ENCODE measurements around the gene ZNF319. TPM values are rescaled to one million over a fixed set of nuclear protein-coding genes. Genes with fewer than 3 reads are reported as not detected.

ZNF319 gene
- total RNA-seq, 1 donor from 2014 or later, result 14.9 TPM

GRCh38 chr16:57971848-57972247 is 28.6 kb downstream of the ZNF319 start:
- no peaks in the 10 kb centered on the region for H3K36me3 Mint-ChIP-seq (ENCODE audit: unreplicated experiment)

GRCh38 chr16:57970970-57971369 is 29.5 kb downstream of the ZNF319 start, which contains the start of gene CNGB1:
Gene CNGB1, minus strand, starts transcription at chr16:57971128. Its CDS starts 3,842 bp downstream, at chr16:57967286.
- H3K27me3 Mint-ChIP-seq (ENCODE audit: unreplicated experiment), result peaks cover 38% of the 10 kb centered on the region
- no peak within 1 kb of the TSS for H3K4me3 Mint-ChIP-seq (ENCODE audit: unreplicated experiment)
- TF ChIP-seq CTCF (IDR thresholded peaks at IDR 0.05), result no peak
- DNase-seq (ENCODE audit: extremely low spot score, unreplicated experiment), result no peak
- H3K36me3 Mint-ChIP-seq (ENCODE audit: unreplicated experiment), result no peaks in the 10 kb centered on the region
- no peaks in the 10 kb centered on the region for H3K4me1 Mint-ChIP-seq (ENCODE audit: unreplicated experiment)
- H3K9me3 Mint-ChIP-seq (ENCODE audit: unreplicated experiment), result no peaks in the 10 kb centered on the region
- no peak within 1 kb of the TSS for H3K27ac Mint-ChIP-seq (ENCODE audit: unreplicated experiment)

More at GRCh38 chr16:57971848-57972247, 28.6 kb downstream of the ZNF319 start:
- no peak for TF ChIP-seq CTCF (IDR thresholded peaks at IDR 0.05)
- Mint-ChIP-seq H3K4me3 (ENCODE audit: unreplicated experiment) (no peak overlapping the region), H3K4me1 (ENCODE audit: unreplicated experiment) (no peaks in the 10 kb centered on the region), H3K9me3 (ENCODE audit: unreplicated experiment) (no peaks in the 10 kb centered on the region), H3K27me3 (ENCODE audit: unreplicated experiment) (peaks cover 38% of the 10 kb centered on the region), H3K27ac (ENCODE audit: unreplicated experiment) (no peak overlapping the region)
- DNase-seq (ENCODE audit: extremely low spot score, unreplicated experiment), result no peak

- H3K4me1 Mint-ChIP-seq (ENCODE audit: unreplicated experiment), result no peaks in the 10 kb centered on the region
- no peak overlapping the region for H3K27ac Mint-ChIP-seq (ENCODE audit: unreplicated experiment)
- no peaks in the 10 kb centered on the region for H3K9me3 Mint-ChIP-seq (ENCODE audit: unreplicated experiment)
- DNase-seq (ENCODE audit: extremely low spot score, unreplicated experiment), result no peak
- peaks cover 38% of the 10 kb centered on the region for H3K27me3 Mint-ChIP-seq (ENCODE audit: unreplicated experiment)
- no peak overlapping the region for H3K4me3 Mint-ChIP-seq (ENCODE audit: unreplicated experiment)
- TF ChIP-seq CTCF (IDR thresholded peaks at IDR 0.05), result no peak
- H3K36me3 Mint-ChIP-seq (ENCODE audit: unreplicated experiment), result no peaks in the 10 kb centered on the region
These were observed 30.2 kb downstream of the ZNF319 start for GRCh38 chr16:57970319-57970718.

- H3K4me1 Mint-ChIP-seq (ENCODE audit: unreplicated experiment), result no peaks in the 10 kb centered on the region
- no peak overlapping the region for H3K27ac Mint-ChIP-seq (ENCODE audit: unreplicated experiment)
- no peak for DNase-seq (ENCODE audit: extremely low spot score, unreplicated experiment)
- TF ChIP-seq CTCF (IDR thresholded peaks at IDR 0.05), result no peak
- H3K27me3 Mint-ChIP-seq (ENCODE audit: unreplicated experiment), result peaks cover 35% of the 10 kb centered on the region
- H3K36me3 Mint-ChIP-seq (ENCODE audit: unreplicated experiment), result no peaks in the 10 kb centered on the region
- H3K9me3 Mint-ChIP-seq (ENCODE audit: unreplicated experiment), result no peaks in the 10 kb centered on the region
- no peak overlapping the region for H3K4me3 Mint-ChIP-seq (ENCODE audit: unreplicated experiment)
These were observed 30.9 kb downstream of the ZNF319 start for GRCh38 chr16:57969451-57970123.

GRCh38 chr16:57967916-57968315 is 32.6 kb downstream of the ZNF319 start:
- Mint-ChIP-seq H3K36me3 (ENCODE audit: unreplicated experiment) (no peaks in the 10 kb centered on the region), H3K4me3 (ENCODE audit: unreplicated experiment) (no peak overlapping the region), H3K27ac (ENCODE audit: unreplicated experiment) (no peak overlapping the region), H3K4me1 (ENCODE audit: unreplicated experiment) (no peaks in the 10 kb centered on the region), H3K9me3 (ENCODE audit: unreplicated experiment) (no peaks in the 10 kb centered on the region), H3K27me3 (ENCODE audit: unreplicated experiment) (peaks cover 31% of the 10 kb centered on the region)
- no peak for DNase-seq (ENCODE audit: extremely low spot score, unreplicated experiment)
- no peak for TF ChIP-seq CTCF (IDR thresholded peaks at IDR 0.05)
